NB4 (cell line): ENCODE results near the gene FOXRED2.

Experiments
- POLR2A ChIP-seq: IDR thresholded peaks from 2 replicates; pipeline ENCODE4 v1.6.1; 2011; ENCODE audit warnings: mild to moderate bottlenecking; ENCODE audit not compliant: insufficient read length; ENCODE audit errors: extremely low read depth
- TF ChIP-seq, protein P1 (sequence below): IDR thresholded peaks from one replicate; pipeline ENCODE4 v1.5.1; 2012; ENCODE audit warnings: low read depth, low read length

DNA sequence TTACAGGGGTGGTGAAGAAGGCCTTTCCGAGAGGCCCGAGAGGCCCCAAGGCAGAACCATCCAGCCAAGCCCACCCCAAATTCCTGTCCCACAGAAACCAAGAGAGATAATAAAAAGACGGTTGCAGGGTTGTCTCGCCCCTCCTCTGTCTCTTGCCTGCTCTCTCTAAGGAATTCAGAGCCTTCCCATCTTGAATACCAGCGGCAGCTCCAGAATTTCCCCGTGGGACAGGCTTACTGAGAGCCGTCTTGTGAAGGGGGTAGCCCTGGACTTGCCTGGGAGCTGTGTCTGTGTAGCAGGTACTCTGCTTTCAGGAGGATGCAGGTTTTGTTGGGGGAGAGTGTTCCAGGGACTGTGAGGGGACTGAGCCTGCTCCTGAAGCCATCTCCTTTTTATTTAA lies 31.7 kb upstream of the FOXRED2 start:
- TF ChIP-seq, protein P1, sequence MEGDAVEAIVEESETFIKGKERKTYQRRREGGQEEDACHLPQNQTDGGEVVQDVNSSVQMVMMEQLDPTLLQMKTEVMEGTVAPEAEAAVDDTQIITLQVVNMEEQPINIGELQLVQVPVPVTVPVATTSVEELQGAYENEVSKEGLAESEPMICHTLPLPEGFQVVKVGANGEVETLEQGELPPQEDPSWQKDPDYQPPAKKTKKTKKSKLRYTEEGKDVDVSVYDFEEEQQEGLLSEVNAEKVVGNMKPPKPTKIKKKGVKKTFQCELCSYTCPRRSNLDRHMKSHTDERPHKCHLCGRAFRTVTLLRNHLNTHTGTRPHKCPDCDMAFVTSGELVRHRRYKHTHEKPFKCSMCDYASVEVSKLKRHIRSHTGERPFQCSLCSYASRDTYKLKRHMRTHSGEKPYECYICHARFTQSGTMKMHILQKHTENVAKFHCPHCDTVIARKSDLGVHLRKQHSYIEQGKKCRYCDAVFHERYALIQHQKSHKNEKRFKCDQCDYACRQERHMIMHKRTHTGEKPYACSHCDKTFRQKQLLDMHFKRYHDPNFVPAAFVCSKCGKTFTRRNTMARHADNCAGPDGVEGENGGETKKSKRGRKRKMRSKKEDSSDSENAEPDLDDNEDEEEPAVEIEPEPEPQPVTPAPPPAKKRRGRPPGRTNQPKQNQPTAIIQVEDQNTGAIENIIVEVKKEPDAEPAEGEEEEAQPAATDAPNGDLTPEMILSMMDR: no peak
- no peak for TF ChIP-seq POLR2A
